OCI-LY1 (cell line): ENCODE data around the gene ADAMTS18.

Experiments used
- H2AFZ ChIP-seq: fragments of 200-600 bp; sonication (generic), shearing (Covaris generic); 2 replicates; pipeline ENCODE4 v1.6.0; 2014; ENCODE audit warnings: antibody characterized with exemption, mild to moderate bottlenecking, low read length
- H3F3A ChIP-seq: fragments of 200-600 bp; sonication (generic), shearing (Covaris generic); 2 replicates; pipeline ENCODE4 v1.6.0; 2014; ENCODE audit warnings: mild to moderate bottlenecking, antibody characterized with exemption, low read length, moderate library complexity; ENCODE audit not compliant: insufficient read depth
- H3K27ac ChIP-seq: fragments of 200-600 bp; sonication (generic); 2 replicates; pipeline ENCODE4 v1.5.1; 2014; ENCODE audit warnings: low read length, mixed run types, mild to moderate bottlenecking, low read depth; ENCODE audit not compliant: poor library complexity, severe bottlenecking
- H3K27me3 ChIP-seq: fragments of 200-600 bp; sonication (generic); 2 replicates; pipeline ENCODE4 v1.6.0; 2014; ENCODE audit warnings: antibody characterized with exemption, mild to moderate bottlenecking, low read length, moderate library complexity; ENCODE audit not compliant: insufficient read depth
- H3K36me3 ChIP-seq: fragments of 200-600 bp; sonication (generic); 2 replicates; pipeline ENCODE4 v1.6.1; 2014; ENCODE audit warnings: mild to moderate bottlenecking, antibody characterized with exemption, low read length, moderate library complexity, mixed read lengths; ENCODE audit not compliant: insufficient read depth
- H3K4me1 ChIP-seq: fragments of 200-600 bp; sonication (generic); 2 replicates; pipeline ENCODE4 v1.5.1; 2014; ENCODE audit warnings: mild to moderate bottlenecking, low read length, moderate library complexity; ENCODE audit not compliant: insufficient read depth, severe bottlenecking
- H3K4me2 ChIP-seq: fragments of 200-600 bp; sonication (generic), shearing (Covaris generic); 2 replicates; pipeline ENCODE4 v1.6.1; 2014; ENCODE audit warnings: low read length
- H3K4me3 ChIP-seq: fragments of 200-600 bp; sonication (generic); 2 replicates; pipeline ENCODE4 v1.5.1; 2014; ENCODE audit warnings: low read length, low read depth, mild to moderate bottlenecking, mixed read lengths; ENCODE audit not compliant: poor library complexity, severe bottlenecking
- H3K79me2 ChIP-seq: fragments of 200-600 bp; shearing (Covaris generic); 2 replicates; pipeline ENCODE4 v1.6.1; 2016; ENCODE audit warnings: mixed run types, low read length, mixed read lengths; ENCODE audit not compliant: insufficient read depth
- H3K9ac ChIP-seq: fragments of 200-600 bp; sonication (generic), shearing (Covaris generic); 2 replicates; pipeline ENCODE4 v1.6.1; 2014; ENCODE audit warnings: mild to moderate bottlenecking, low read length, mixed read lengths
- H3K9me2 ChIP-seq: fragments of 200-600 bp; sonication (generic), shearing (Covaris generic); 2 replicates; pipeline ENCODE4 v1.6.1; 2014; ENCODE audit warnings: low read depth, mild to moderate bottlenecking, low read length, mixed read lengths
- H3K9me3 ChIP-seq: fragments of 200-600 bp; shearing (Covaris generic); 2 replicates; pipeline ENCODE4 v1.6.1; 2014; ENCODE audit warnings: low read length, mixed read lengths
- H4K20me1 ChIP-seq: fragments of 200-600 bp; sonication (generic), shearing (Covaris generic); 2 replicates; pipeline ENCODE4 v1.6.0; 2016; ENCODE audit warnings: mild to moderate bottlenecking, low read length; ENCODE audit not compliant: insufficient read depth
- CTCF ChIP-seq: fragments of 200-600 bp; sonication (generic), shearing (Covaris generic); IDR thresholded peaks from 2 replicates; pipeline ENCODE4 v1.5.1; 2017; ENCODE audit warnings: mild to moderate bottlenecking, antibody characterized with exemption, low read length, moderate library complexity, mixed read lengths
- EZH2 ChIP-seq: fragments of 200-600 bp; sonication (generic), shearing (Covaris generic); IDR thresholded peaks from 2 replicates; pipeline ENCODE4 v1.8.0; 2017; ENCODE audit warnings: borderline replicate concordance, mixed run types, mild to moderate bottlenecking, antibody characterized with exemption, low read length, moderate library complexity, mixed read lengths

The ADAMTS18 gene

GRCh38 chr16:77424871-77425604, 9.8 kb downstream of the ADAMTS18 start:
- TF ChIP-seq CTCF = no peak
- no peak for TF ChIP-seq EZH2
- Histone ChIP-seq H3K4me3 (no peak overlapping the region), H3K27ac (no peak overlapping the region), H4K20me1 (no peaks in the 10 kb centered on the region), H3K9me3 (no peaks in the 10 kb centered on the region), H3K27me3 (no peaks in the 10 kb centered on the region), H3K4me1 (no peaks in the 10 kb centered on the region), H3K36me3 (no peaks in the 10 kb centered on the region), H2AFZ (no peak overlapping the region), H3F3A (no peaks in the 10 kb centered on the region), H3K9me2 (no peaks in the 10 kb centered on the region), H3K79me2 (no peaks in the 10 kb centered on the region), H3K4me2 (no peak overlapping the region), H3K9ac (no peak overlapping the region)

GRCh38 chr16:77422196-77422784, 12.5 kb downstream of the ADAMTS18 start:
- Histone ChIP-seq H3K27ac (no peak overlapping the region), H3K4me1 (no peaks in the 10 kb centered on the region), H3K79me2 (no peaks in the 10 kb centered on the region), H3K9me2 (no peaks in the 10 kb centered on the region), H3K9me3 (no peaks in the 10 kb centered on the region), H3K4me3 (no peak overlapping the region), H2AFZ (no peak overlapping the region), H4K20me1 (no peaks in the 10 kb centered on the region), H3K4me2 (no peak overlapping the region), H3K36me3 (no peaks in the 10 kb centered on the region), H3K9ac (no peak overlapping the region), H3K27me3 (no peaks in the 10 kb centered on the region), H3F3A (no peaks in the 10 kb centered on the region)
- TF ChIP-seq EZH2 (no peak), CTCF (no peak)

- Histone ChIP-seq H2AFZ (no peak overlapping the region), H3K4me2 (no peak overlapping the region), H3K4me3 (no peak overlapping the region), H3K9me2 (no peaks in the 10 kb centered on the region), H3K9me3 (no peaks in the 10 kb centered on the region), H3F3A (no peaks in the 10 kb centered on the region), H4K20me1 (no peaks in the 10 kb centered on the region), H3K4me1 (no peaks in the 10 kb centered on the region), H3K36me3 (no peaks in the 10 kb centered on the region), H3K9ac (no peak overlapping the region), H3K79me2 (no peaks in the 10 kb centered on the region), H3K27ac (no peak overlapping the region), H3K27me3 (no peaks in the 10 kb centered on the region)
- TF ChIP-seq EZH2 (no peak), CTCF (no peak)
Measured at GRCh38 chr16:77416939-77417480, 17.8 kb downstream of the ADAMTS18 start.
